Panc1 (cell line): ENCODE measurements around the gene DDX4.

Experiments used
- CTCF ChIP-seq: fragments of 450-650 bp; IDR thresholded peaks from 2 replicates; pipeline ENCODE4 v1.5.1; 2017; ENCODE audit warnings: mild to moderate bottlenecking
- POLR2AphosphoS5 ChIP-seq: IDR thresholded peaks from 2 replicates; pipeline ENCODE4 v1.6.1; 2012; ENCODE audit warnings: mild to moderate bottlenecking, low read depth, low read length, moderate library complexity
- SIN3A ChIP-seq: IDR thresholded peaks from 2 replicates; pipeline ENCODE4 v1.6.1; 2012; ENCODE audit warnings: low read depth, mild to moderate bottlenecking, low read length, moderate library complexity, borderline replicate concordance; ENCODE audit not compliant: insufficient read depth

DNA sequence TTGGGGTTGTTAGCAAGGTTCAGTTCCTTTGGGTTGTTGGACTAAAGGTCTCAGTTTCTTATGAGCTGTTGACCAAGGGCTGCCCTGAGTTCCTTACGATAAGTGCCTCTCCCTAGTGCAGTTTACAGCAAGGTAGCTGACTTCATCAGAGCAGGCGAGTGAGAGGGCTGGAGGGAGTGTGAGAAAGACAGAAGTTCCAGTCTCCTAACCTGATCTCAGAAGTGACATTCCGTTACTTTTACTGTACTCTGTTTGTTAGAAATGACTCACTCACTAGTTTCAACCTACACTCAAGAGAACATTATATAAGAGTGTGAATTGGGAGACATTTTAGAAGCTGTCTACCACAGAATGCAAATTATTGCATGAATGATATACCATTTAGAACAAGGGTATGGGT lies 92.1 kb downstream of the DDX4 start:
- TF ChIP-seq CTCF, result no peak
- no peak for TF ChIP-seq SIN3A
- no peak for TF ChIP-seq POLR2AphosphoS5
